SK-N-SH treated with all-trans-retinoic acid at 6 μM for 48 hours (cell line): Measurements from ENCODE around the gene IFNA14.

Experiments
- ATAC-seq: fragments of 200-7000 bp; cut with Tn5 transposase; 3 replicates; pipeline ENCODE4 v1.9.1; 2020; ENCODE audit warnings: mild to moderate bottlenecking, moderate library complexity
- ARNTL ChIP-seq: fragments of 450-650 bp; formaldehyde crosslinking; IDR thresholded peaks from 2 replicates; pipeline ENCODE4 v1.5.0; 2020; ENCODE audit warnings: low read depth, mild to moderate bottlenecking, moderate library complexity, borderline replicate concordance
- BACH2 ChIP-seq: fragments of 250-450 bp; sonication (Bioruptor Pico); IDR thresholded peaks from 2 replicates; pipeline ENCODE4 v1.9.0; 2021; ENCODE audit warnings: mild to moderate bottlenecking, borderline replicate concordance
- CREB5 ChIP-seq: fragments of 250-450 bp; sonication (Bioruptor Pico); IDR thresholded peaks from 2 replicates; pipeline ENCODE4 v1.5.1; 2020; ENCODE audit warnings: low read depth, mild to moderate bottlenecking, moderate library complexity
- CSRNP3 ChIP-seq: fragments of 250-450 bp; sonication (Bioruptor Pico); IDR thresholded peaks from 2 replicates; pipeline ENCODE4 v1.5.1; 2021; ENCODE audit warnings: mild to moderate bottlenecking, moderate library complexity
- GLIS3 ChIP-seq: fragments of 250-450 bp; sonication (Bioruptor Pico); IDR thresholded peaks from 2 replicates; pipeline ENCODE4 v1.5.0; 2020; ENCODE audit warnings: mild to moderate bottlenecking, moderate library complexity
- ISL1 ChIP-seq: fragments of 250-450 bp; sonication (Bioruptor Pico); IDR thresholded peaks from 2 replicates; pipeline ENCODE4 v2.1.2; 2022; ENCODE audit warnings: mild to moderate bottlenecking, moderate library complexity
- OSR1 ChIP-seq: fragments of 250-450 bp; sonication (Bioruptor Pico); IDR thresholded peaks from 2 replicates; pipeline ENCODE4 v1.8.0; 2022; ENCODE audit warnings: moderate library complexity, mild to moderate bottlenecking, inconsistent platforms
- POU6F1 ChIP-seq: fragments of 250-450 bp; sonication (Bioruptor Pico); IDR thresholded peaks from 2 replicates; pipeline ENCODE4 v1.8.0; 2021; ENCODE audit warnings: low read depth, mild to moderate bottlenecking, moderate library complexity, borderline replicate concordance
- PPARA ChIP-seq: fragments of 250-450 bp; sonication (Bioruptor Pico); IDR thresholded peaks from 2 replicates; pipeline ENCODE4 v1.5.0; 2020; ENCODE audit warnings: mild to moderate bottlenecking, borderline replicate concordance
- RARB ChIP-seq: fragments of 250-450 bp; sonication (Bioruptor Pico); IDR thresholded peaks from 2 replicates; pipeline ENCODE4 v1.8.0; 2021; ENCODE audit warnings: mild to moderate bottlenecking, moderate library complexity
- TOX ChIP-seq: fragments of 250-450 bp; sonication (Bioruptor Pico); IDR thresholded peaks from 2 replicates; pipeline ENCODE4 v1.8.0; 2021; ENCODE audit warnings: mild to moderate bottlenecking, moderate library complexity, borderline replicate concordance
- TSHZ2 ChIP-seq: fragments of 250-450 bp; sonication (Bioruptor Pico); IDR thresholded peaks from 2 replicates; pipeline ENCODE4 v1.5.0; 2020; ENCODE audit warnings: mild to moderate bottlenecking, moderate library complexity
- ZC3H10 ChIP-seq: fragments of 250-450 bp; sonication (Bioruptor Pico); IDR thresholded peaks from 2 replicates; pipeline ENCODE4 v1.5.1; 2021; ENCODE audit warnings: mild to moderate bottlenecking, moderate library complexity
- ZFP3 ChIP-seq: fragments of 250-450 bp; sonication (Bioruptor Pico); IDR thresholded peaks from 2 replicates; pipeline ENCODE4 v1.5.0; 2020; ENCODE audit warnings: mild to moderate bottlenecking, moderate library complexity
- ZFP30 ChIP-seq: fragments of 450-650 bp; formaldehyde crosslinking; IDR thresholded peaks from 2 replicates; pipeline ENCODE4 v1.5.0; 2022; ENCODE audit warnings: mild to moderate bottlenecking, moderate library complexity
- ZNF565 ChIP-seq: fragments of 450-650 bp; formaldehyde crosslinking; conservative IDR thresholded peaks from 2 replicates; pipeline ENCODE4 v1.5.0; 2020; ENCODE audit warnings: low read depth, mild to moderate bottlenecking, moderate library complexity
- ZNF70 ChIP-seq: fragments of 450-650 bp; formaldehyde crosslinking; IDR thresholded peaks from 2 replicates; pipeline ENCODE4 v1.5.0; 2020; ENCODE audit warnings: mild to moderate bottlenecking, moderate library complexity
- ZNF8 ChIP-seq: fragments of 450-650 bp; formaldehyde crosslinking; IDR thresholded peaks from 2 replicates; pipeline ENCODE4 v1.5.0; 2020; ENCODE audit warnings: mild to moderate bottlenecking, moderate library complexity

Gene IFNA14

GRCh38 chr9:21286659-21287058, 46.9 kb upstream of the IFNA14 start:
- TF ChIP-seq RARB (CRISPR knock-in tag), result no peak
- no peak for TF ChIP-seq ZNF8 (CRISPR knock-in tag)
- TF ChIP-seq ZC3H10 (CRISPR knock-in tag), result no peak
- TF ChIP-seq ZFP30 (CRISPR knock-in tag), result no peak
- no peak for TF ChIP-seq TSHZ2 (CRISPR knock-in tag)
- no peak for ATAC-seq

- TF ChIP-seq ZFP30 (CRISPR knock-in tag) (no peak), BACH2 (CRISPR knock-in tag) (no peak), ARNTL (CRISPR knock-in tag) (no peak), ZNF8 (CRISPR knock-in tag) (no peak)
Observed at GRCh38 chr9:21286099-21286498, 46.3 kb upstream of the IFNA14 start.

GRCh38 chr9:21281275-21281674, 41.5 kb upstream of the IFNA14 start:
- ATAC-seq, result no peak
- TF ChIP-seq BACH2 (CRISPR knock-in tag), result no peak
- no peak for TF ChIP-seq TOX (CRISPR knock-in tag)
- TF ChIP-seq ARNTL (CRISPR knock-in tag), result no peak
- TF ChIP-seq ISL1 (CRISPR knock-in tag), result no peak
- TF ChIP-seq ZNF565 (CRISPR knock-in tag), result no peak
- no peak for TF ChIP-seq CSRNP3
- no peak for TF ChIP-seq OSR1 (CRISPR knock-in tag)
- no peak for TF ChIP-seq CREB5
- no peak for TF ChIP-seq ZFP30 (CRISPR knock-in tag)
- no peak for TF ChIP-seq PPARA
- TF ChIP-seq ZNF70 (CRISPR knock-in tag), result no peak

More at GRCh38 chr9:21286099-21286498, 46.3 kb upstream of the IFNA14 start:
- no peak for ATAC-seq

- ATAC-seq, result no peak
Observed at GRCh38 chr9:21268347-21268657, 28.5 kb upstream of the IFNA14 start.

GRCh38 chr9:21267485-21268346, 27.9 kb upstream of the IFNA14 start:
- ATAC-seq, result no peak
- TF ChIP-seq ZFP30 (CRISPR knock-in tag) (no peak), TSHZ2 (CRISPR knock-in tag) (no peak), TOX (CRISPR knock-in tag) (no peak), ISL1 (CRISPR knock-in tag) (no peak), CSRNP3 (no peak), OSR1 (CRISPR knock-in tag) (no peak), BACH2 (CRISPR knock-in tag) (no peak), POU6F1 (no peak), RARB (CRISPR knock-in tag) (no peak), ZNF70 (CRISPR knock-in tag) (no peak), PPARA (no peak), ZNF565 (CRISPR knock-in tag) (no peak), GLIS3 (CRISPR knock-in tag) (no peak), ZFP3 (CRISPR knock-in tag) (no peak), ZNF8 (CRISPR knock-in tag) (no peak)

More at GRCh38 chr9:21268347-21268657, 28.5 kb upstream of the IFNA14 start:
- TF ChIP-seq ZFP3 (CRISPR knock-in tag), result no peak
- TF ChIP-seq, all 23 proteins: peak for 0
